DMS153 (cell line): Measurements from ENCODE around the gene POU2F1.

ENCODE experiments used
- DNase-seq: peaks from one replicate; lab custom pipeline; 2025; lab: John Stamatoyannopoulos, UW

The POU2F1 gene

DNA sequence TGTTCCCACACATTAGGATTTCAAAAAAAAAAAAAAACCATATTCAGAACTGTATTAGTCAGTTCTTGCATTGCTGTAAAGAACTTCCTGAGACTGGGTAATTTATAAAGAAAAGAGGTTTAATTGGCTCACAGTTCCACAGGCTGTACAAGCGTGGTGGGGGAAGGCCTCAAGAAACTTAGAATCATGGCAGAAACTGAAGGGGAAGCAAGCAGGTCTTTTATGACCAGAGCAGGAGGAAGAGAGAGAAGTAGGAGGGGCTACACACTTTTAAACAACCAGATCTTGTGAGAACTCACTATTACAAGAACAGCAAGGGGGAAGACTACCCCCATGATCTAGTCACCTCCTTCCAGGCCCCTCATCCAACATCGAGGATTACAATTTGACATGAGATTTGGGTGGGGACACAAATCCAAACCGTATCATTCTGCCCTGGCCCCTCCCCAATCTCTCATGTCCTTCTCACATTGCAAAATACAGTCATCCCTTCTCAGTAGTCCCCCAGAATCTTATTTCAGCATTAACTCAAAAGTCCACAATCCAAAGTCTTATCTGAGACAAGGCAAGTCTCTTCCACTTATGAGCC is 51.8 kb downstream of the POU2F1 start:
- no peak for DNase-seq

DNA sequence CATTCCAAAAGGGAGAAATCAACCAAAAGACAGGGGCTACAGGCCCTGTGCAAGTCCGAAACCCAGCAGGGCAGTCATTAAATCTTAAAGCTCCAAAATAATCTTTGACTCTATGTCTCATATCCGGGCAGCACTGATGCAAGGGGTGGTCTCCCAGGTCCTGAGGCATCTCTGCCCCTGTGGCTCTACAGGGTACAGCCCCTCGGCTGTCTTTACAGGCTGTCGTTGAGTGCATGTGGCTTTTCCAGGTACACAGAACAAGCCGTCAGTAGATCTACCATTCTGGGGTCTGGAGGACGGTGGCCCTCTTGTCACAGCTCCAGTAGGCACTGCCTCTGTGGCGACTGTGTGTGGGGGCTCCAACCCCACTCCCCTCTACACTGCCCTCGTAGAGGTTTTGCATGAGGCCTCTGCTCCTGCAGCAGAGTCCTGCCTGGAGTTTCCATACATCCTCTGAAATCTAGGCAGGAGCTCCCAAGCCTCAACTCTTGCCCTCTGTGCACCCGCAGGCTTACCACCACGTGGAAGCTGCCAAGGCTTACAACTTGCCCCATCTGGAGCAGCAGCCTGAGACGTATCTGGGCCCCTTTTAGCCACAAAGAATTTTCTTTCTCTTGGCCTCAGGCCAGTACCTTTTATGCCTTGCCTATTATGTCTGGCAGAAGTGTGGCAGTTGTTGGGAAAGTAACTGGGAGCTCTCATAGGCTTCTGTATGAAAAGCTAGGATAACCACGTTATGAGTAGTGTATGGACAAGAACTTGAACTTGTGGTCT is 52.5 kb downstream of the POU2F1 start:
- peak; percentile 19 for DNase-seq

DNA sequence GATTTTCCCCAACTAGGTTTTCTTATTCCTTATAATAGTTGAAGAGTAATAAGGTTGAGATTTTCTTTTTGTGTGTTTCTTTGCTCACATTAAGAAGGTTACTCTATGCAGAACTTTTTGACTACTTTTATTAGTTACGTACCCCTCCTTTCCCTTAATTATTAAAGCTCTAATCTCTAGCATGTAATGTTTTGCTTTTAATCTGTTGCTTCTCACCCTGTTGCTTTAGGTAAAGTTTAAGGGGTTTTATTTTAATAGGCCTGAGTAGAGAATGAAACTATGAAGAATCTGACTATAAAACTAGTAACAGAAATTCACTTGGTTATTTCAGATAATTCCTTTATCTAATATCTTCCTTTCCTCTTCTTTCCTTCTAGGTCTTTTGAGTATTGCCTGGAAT is 53.4 kb downstream of the POU2F1 start:
- DNase-seq, result no peak

DNA sequence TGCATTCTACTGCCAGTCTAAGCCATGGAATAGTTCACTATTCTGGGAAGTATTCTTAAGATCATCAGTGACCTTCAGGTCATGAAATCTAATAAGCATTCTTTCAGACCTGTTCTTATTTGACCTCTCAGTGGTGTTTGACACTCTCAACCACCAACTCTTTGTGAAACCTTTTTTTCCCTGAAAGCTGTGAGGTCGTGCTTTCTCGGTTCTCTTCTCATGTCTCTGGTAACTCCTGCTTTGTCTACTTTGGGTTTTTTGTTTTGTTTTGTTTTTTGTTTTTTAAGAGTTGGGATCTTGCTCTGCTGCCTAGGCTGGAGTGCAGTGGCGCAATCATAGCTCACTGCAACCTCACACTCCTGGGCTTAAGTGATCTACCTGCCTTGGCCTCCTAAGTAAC is 56.3 kb downstream of the POU2F1 start:
- DNase-seq, result no peak

GRCh38 chr1:167278497-167278896 is 57.8 kb downstream of the POU2F1 start:
- no peak for DNase-seq

- DNase-seq, result no peak
These were observed 60.2 kb downstream of the POU2F1 start for GRCh38 chr1:167280912-167281311.

DNA sequence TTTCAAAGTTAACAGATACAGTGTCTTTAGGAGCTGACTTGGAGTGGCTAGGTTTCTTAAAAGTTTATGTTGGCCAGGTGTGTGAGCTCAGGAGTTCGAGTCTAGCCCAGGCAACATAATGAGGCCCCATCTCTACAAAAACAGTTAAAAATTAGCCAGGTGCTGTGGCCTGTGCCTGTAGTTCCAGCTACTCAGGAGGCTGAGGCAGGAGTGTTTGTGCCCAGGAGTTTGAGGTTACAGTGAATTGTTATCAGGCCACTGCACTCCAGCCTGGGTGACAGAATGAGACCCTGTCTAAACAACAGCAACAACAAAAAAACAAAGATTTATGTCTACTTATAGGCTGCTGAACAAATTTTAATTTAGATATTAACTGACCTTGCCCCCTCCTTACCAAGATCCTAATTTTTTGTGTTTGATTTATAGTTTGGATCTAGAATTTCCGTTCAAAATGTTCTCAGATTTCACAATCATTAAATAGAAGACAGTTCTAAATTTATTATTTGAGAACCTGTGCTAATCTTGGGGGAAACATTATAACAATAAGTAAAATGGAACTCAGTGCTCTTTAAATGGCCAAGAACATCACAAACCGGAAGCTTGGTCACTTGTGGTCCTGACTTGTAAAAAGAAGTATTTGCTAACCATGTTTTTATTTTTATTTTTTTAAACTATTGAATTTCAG is 67.8 kb downstream of the POU2F1 start:
- DNase-seq, result no peak

GRCh38 chr1:167289075-167289442 is 68.4 kb downstream of the POU2F1 start:
- DNase-seq, result no peak

DNA sequence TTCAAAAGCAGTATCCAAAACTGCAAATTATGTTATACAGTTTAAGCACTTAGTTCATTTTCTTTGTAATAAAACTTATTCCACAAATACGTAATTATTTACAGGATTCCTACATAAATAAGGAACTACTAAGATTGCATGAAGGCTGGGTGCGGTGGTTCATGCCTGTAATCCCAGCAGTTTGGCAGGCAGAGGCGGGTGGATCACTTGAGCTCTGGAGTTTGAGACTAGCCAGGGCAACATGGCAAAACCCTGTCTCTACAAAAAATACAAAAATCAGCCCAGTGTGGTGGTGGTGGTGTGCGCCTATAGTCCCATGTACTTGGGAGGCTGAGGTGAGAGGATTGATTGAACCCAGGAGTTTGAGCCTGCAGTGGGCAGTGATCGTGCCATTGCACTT is 69.3 kb downstream of the POU2F1 start:
- DNase-seq, result no peak

DNA sequence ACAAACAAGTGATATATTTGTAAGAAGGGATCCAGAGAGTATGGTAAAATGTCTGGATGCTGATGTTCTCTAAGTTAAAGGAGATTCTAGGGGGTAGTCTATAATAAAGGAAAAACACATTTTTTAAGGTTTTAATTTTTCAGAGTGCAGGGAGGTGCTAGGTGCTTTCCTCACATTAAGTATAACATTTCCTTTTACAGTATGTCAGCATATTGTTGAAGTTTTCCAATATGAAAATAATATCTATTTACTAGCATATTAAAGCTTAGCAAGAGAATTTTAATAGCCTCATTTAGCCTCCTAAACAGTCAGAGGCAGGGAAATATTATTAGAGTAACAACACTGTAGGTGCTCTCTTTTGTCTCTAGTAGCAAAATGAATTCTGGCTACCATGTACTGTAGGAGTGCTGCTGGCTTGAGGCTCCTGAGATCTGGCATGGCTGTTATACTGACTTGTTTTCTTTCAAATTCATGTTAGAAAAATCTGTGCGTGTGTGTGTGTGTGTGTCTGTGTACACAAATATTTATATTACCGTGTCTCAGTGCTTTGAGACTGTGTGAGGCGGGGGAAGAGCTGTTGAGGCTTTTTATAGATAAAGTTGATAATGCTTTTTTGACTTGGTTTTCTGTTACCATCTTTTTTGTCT is 71.0 kb downstream of the POU2F1 start:
- DNase-seq, result no peak

- DNase-seq, result no peak
These were observed 71.5 kb downstream of the POU2F1 start for GRCh38 chr1:167292216-167292615.

GRCh38 chr1:167293057-167293456 is 72.4 kb downstream of the POU2F1 start:
- no peak for DNase-seq

- DNase-seq, result no peak
These were observed 73.8 kb downstream of the POU2F1 start for GRCh38 chr1:167294528-167294927.

DNA sequence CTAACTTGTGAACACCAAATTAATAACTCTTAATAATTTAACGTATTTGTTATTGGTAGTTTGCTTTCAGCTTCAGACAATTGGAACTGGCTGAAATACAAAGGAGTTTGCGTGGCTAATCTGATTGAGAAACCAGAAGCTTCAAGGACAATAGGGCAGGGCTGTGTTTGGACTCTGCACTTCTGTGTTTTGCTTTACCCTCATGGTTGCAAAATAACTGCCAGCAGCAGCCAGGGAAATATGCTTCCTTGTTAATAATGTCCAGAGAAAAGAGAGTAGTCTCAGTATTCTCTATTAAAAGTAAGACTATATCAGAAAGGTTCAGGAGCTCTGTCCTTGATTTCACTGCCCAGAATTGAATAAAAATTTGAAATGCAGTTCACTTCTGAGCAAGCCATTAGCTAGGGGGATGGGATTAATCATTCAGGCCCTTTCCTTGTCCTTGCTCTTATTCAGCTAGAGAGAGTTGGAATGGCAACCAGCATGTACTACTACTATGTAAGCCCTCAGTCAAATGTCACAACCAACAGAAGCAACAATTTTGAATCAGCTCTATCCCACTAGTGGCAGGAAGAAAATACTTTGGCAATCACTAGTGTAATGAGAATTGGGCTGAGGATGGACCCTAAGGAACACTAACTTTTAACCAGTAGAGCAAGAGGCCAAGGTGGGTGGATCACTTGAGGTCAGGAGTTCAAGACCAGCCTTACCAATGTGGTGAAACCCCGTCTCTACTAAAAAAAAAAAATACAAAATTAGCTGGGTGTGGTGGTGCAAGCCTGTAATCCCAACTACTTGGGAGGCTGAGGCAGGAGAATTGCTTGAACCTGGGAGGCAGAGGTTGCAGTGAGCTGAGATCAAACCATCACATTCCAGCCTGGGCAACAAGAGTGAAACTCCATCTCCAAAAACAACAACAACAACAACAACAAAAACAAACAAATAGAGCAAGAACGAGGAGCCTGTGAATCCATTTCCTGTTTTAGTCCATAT is 76.8 kb downstream of the POU2F1 start:
- DNase-seq, result peak; percentile 14

DNA sequence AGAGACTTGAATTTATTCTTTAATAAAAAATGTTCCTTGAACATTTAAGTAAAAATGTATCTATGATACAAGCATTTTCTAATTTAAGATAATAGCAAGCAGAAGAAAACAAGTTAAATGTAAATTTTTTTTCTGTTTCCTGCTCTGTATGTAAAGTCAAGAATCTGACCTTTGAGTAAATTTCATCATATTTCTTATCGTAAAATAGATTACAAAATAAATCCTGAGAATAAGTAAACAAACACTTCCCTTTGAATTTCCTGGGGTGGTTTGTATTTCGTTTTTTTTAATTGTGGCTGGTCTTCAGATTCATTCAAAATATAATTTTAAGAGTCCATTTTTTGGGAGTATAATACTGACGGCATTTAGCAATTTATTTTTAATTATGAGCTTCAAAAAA is 77.6 kb downstream of the POU2F1 start:
- DNase-seq, result no peak

DNA sequence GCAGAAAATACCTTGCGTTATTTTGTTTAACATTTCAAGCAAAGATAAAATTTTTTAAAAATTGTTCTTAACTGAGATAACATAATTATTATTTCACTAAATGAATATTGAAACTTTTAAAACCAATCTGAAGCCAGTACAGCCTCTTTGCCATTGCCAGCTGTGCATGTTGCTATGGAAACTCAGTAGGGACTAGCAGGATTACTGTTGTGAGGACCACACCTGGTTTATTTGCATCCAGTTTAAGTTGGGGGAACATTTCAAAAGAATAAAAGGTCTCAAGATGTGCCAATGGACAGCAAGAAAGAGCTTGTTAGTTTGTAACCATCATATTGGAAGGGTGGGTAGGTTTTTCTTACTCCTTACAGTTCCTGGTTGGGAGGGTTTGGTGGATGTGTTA is 80.7 kb downstream of the POU2F1 start:
- no peak for DNase-seq

DNA sequence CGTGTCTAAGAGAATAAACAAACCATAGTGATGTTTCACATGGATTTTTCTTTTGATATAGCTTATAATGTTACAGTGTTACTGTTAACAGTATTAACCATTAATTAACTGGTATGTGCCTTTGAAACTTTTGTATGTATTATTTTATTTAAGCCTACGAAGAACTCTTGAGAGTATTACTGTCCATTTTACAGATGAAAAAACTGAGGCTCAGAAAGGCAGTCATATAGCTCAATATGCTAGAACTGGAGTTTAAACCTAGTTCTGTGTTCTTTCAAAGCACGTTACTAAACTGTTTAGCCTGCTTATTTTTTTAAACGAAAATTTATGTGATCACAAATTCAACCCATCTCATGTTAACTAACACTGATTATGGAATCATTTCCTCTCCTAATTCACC is 83.5 kb downstream of the POU2F1 start:
- DNase-seq, result no peak

DNA sequence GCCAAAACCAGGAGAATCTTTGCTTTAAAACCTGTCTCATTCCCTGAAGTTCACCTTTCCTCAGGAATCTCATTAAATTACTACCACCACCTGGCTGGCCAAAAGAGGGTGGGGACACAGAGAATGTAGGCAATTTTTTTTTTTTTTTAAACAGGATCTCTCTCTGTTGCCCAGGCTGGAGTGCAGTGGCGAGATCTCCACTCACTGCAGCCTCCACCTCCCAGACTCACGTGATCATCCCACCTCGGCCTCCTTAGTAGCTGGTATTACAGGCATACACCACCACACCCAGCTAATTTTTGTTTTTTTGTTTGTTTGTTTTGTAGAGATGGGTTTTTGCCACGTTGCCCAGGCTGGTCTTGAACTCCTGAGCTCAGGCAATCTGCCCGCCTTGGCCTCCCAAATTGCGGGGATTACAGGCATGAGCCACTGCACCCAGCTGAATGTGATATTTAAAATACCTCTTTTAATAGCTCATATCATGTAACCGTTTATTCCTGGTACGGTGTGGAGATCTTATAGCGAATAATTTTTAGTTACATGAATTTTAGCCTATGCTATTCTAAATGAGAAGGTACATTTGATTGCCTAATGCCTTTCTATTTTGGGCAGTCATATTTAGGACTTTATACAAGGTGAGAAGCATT is 84.5 kb downstream of the POU2F1 start:
- no peak for DNase-seq

GRCh38 chr1:167305706-167306277 is 85.1 kb downstream of the POU2F1 start:
- no peak for DNase-seq

GRCh38 chr1:167310732-167311131 is 90.0 kb downstream of the POU2F1 start:
- DNase-seq, result no peak

DNA sequence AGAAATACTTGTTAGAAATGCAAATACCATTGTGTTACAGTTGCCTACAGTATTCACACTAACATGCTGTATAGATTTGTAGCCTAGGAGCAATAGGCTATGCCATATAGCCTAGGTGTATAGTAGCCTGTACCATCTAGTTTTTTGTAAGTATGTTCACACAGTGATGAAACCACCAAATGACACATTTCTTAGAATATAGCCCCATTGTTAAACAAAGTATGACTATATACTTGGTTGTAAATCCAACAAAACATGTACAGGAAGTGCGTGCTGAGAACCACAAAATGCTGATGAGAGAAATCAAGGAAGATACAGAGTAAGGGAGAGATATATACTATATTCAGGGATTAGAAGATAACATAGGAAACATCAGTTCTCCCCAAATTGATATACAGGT is 92.2 kb downstream of the POU2F1 start:
- DNase-seq, result no peak
